Stimulated activated naive CD8-positive, alpha-beta T cell treated with anti-CD3 and anti-CD28 coated beads, Interleukin-15, Interleukin-2, amounts not matched to agents 100 ng/mL and 50 ng/mL, for 24 hours (primary cell): ENCODE data around the gene LTB4R.

Source experiments
- H3K27ac Mint-ChIP-seq: one replicate; pipeline ENCODE4 v1.8.0; 2021; ENCODE audit warnings: mild to moderate bottlenecking, mixed read lengths
- H3K27me3 Mint-ChIP-seq: one replicate; pipeline ENCODE4 v1.8.0; 2021; ENCODE audit warnings: mixed read lengths
- H3K36me3 Mint-ChIP-seq: one replicate; pipeline ENCODE4 v1.8.0; 2021; ENCODE audit warnings: low read depth, mixed read lengths
- H3K4me1 Mint-ChIP-seq: one replicate; pipeline ENCODE4 v1.8.0; 2021; ENCODE audit warnings: low read depth, mixed read lengths
- H3K4me3 Mint-ChIP-seq: one replicate; pipeline ENCODE4 v1.8.0; 2021; ENCODE audit warnings: mild to moderate bottlenecking, mixed read lengths
- H3K9me3 Mint-ChIP-seq: one replicate; pipeline ENCODE4 v1.8.0; 2021; ENCODE audit warnings: mixed read lengths

LTB4R gene

GRCh38 chr14:24289649-24290280, 21.5 kb upstream of the LTB4R start:
- Mint-ChIP-seq H3K36me3 (peaks cover 32% of the 10 kb centered on the region), H3K27me3 (no peaks in the 10 kb centered on the region), H3K9me3 (no peaks in the 10 kb centered on the region), H3K4me3 (no peak overlapping the region), H3K27ac (no peak overlapping the region), H3K4me1 (peaks cover 45% of the 10 kb centered on the region)

- Mint-ChIP-seq H3K4me3 (no peak overlapping the region), H3K9me3 (no peaks in the 10 kb centered on the region), H3K36me3 (peaks cover 38% of the 10 kb centered on the region), H3K4me1 (peaks cover 42% of the 10 kb centered on the region), H3K27me3 (no peaks in the 10 kb centered on the region), H3K27ac (no peak overlapping the region)
Measured at GRCh38 chr14:24290746-24291145, 20.6 kb upstream of the LTB4R start.

- Mint-ChIP-seq H3K4me3 (no peak overlapping the region), H3K27ac (no peak overlapping the region), H3K27me3 (no peaks in the 10 kb centered on the region), H3K9me3 (no peaks in the 10 kb centered on the region), H3K36me3 (peaks cover 46% of the 10 kb centered on the region), H3K4me1 (peaks cover 50% of the 10 kb centered on the region)
Measured at GRCh38 chr14:24291446-24292117, 19.7 kb upstream of the LTB4R start.

- Mint-ChIP-seq H3K27ac (no peak overlapping the region), H3K27me3 (no peaks in the 10 kb centered on the region), H3K36me3 (peaks cover 49% of the 10 kb centered on the region), H3K4me3 (no peak overlapping the region), H3K4me1 (peaks cover 57% of the 10 kb centered on the region), H3K9me3 (no peaks in the 10 kb centered on the region)
Measured at GRCh38 chr14:24292118-24292807, 19.0 kb upstream of the LTB4R start.

- Mint-ChIP-seq H3K9me3 (no peaks in the 10 kb centered on the region), H3K4me3 (no peak overlapping the region), H3K27me3 (no peaks in the 10 kb centered on the region), H3K36me3 (peaks cover 49% of the 10 kb centered on the region), H3K27ac (no peak overlapping the region), H3K4me1 (peaks cover 59% of the 10 kb centered on the region)
Measured at GRCh38 chr14:24293525-24293924, 17.8 kb upstream of the LTB4R start.

- no peaks in the 10 kb centered on the region for H3K9me3 Mint-ChIP-seq
- H3K27me3 Mint-ChIP-seq, result no peaks in the 10 kb centered on the region
- peaks cover 40% of the 10 kb centered on the region for H3K36me3 Mint-ChIP-seq
- peak overlapping the region; percentile 90 for H3K27ac Mint-ChIP-seq
- H3K4me1 Mint-ChIP-seq, result peaks cover 57% of the 10 kb centered on the region
- peak overlapping the region; percentile 41 for H3K4me3 Mint-ChIP-seq
Measured at GRCh38 chr14:24296341-24297157, 14.8 kb upstream of the LTB4R start.

GRCh38 chr14:24297190-24297964, 13.9 kb upstream of the LTB4R start:
- Mint-ChIP-seq H3K27ac (peak overlapping the region; percentile 90), H3K36me3 (peaks cover 43% of the 10 kb centered on the region), H3K4me1 (peaks cover 51% of the 10 kb centered on the region), H3K27me3 (no peaks in the 10 kb centered on the region), H3K4me3 (peak overlapping the region; percentile 14), H3K9me3 (no peaks in the 10 kb centered on the region)

GRCh38 chr14:24298892-24299254, 12.4 kb upstream of the LTB4R start:
- peak overlapping the region; percentile 84 for H3K27ac Mint-ChIP-seq
- H3K4me1 Mint-ChIP-seq, result peaks cover 51% of the 10 kb centered on the region
- H3K36me3 Mint-ChIP-seq, result peaks cover 42% of the 10 kb centered on the region
- no peaks in the 10 kb centered on the region for H3K9me3 Mint-ChIP-seq
- no peaks in the 10 kb centered on the region for H3K27me3 Mint-ChIP-seq
- peak overlapping the region; percentile 92 for H3K4me3 Mint-ChIP-seq

GRCh38 chr14:24299255-24300191, 11.8 kb upstream of the LTB4R start, which contains the start of the genes DHRS1 and NOP9:
Gene DHRS1, minus strand, starts transcription at chr14:24299780. Its CDS starts 674 bp downstream, at chr14:24299106.
Gene NOP9, plus strand, starts transcription at chr14:24299850. Its CDS starts 105 bp downstream, at chr14:24299955.
- Mint-ChIP-seq H3K9me3 (no peaks in the 10 kb centered on the region), H3K4me1 (peaks cover 51% of the 10 kb centered on the region), H3K27ac (peak within 1 kb of the TSS; percentile 84), H3K27me3 (no peaks in the 10 kb centered on the region), H3K36me3 (peaks cover 47% of the 10 kb centered on the region), H3K4me3 (peak within 1 kb of the TSS; percentile 92)

- H3K27me3 Mint-ChIP-seq, result no peaks in the 10 kb centered on the region
- peak overlapping the region; percentile 84 for H3K27ac Mint-ChIP-seq
- H3K9me3 Mint-ChIP-seq, result no peaks in the 10 kb centered on the region
- peak overlapping the region; percentile 92 for H3K4me3 Mint-ChIP-seq
- H3K36me3 Mint-ChIP-seq, result peaks cover 49% of the 10 kb centered on the region
- peaks cover 51% of the 10 kb centered on the region for H3K4me1 Mint-ChIP-seq
Measured at GRCh38 chr14:24300326-24300980, 10.8 kb upstream of the LTB4R start.

- Mint-ChIP-seq H3K4me1 (peaks cover 30% of the 10 kb centered on the region), H3K27me3 (no peaks in the 10 kb centered on the region), H3K36me3 (peaks cover 68% of the 10 kb centered on the region), H3K27ac (no peak overlapping the region), H3K9me3 (no peaks in the 10 kb centered on the region), H3K4me3 (no peak overlapping the region)
Measured at GRCh38 chr14:24304019-24304387, 7.3 kb upstream of the LTB4R start.

GRCh38 chr14:24307156-24307574, 4.1 kb upstream of the LTB4R start:
- Mint-ChIP-seq H3K27ac (peak overlapping the region; percentile 2), H3K27me3 (no peaks in the 10 kb centered on the region), H3K4me1 (peaks cover 33% of the 10 kb centered on the region), H3K36me3 (peaks cover 63% of the 10 kb centered on the region), H3K4me3 (no peak overlapping the region), H3K9me3 (no peaks in the 10 kb centered on the region)
